ENCODE results near the gene RARG.

The RARG gene

DNA sequence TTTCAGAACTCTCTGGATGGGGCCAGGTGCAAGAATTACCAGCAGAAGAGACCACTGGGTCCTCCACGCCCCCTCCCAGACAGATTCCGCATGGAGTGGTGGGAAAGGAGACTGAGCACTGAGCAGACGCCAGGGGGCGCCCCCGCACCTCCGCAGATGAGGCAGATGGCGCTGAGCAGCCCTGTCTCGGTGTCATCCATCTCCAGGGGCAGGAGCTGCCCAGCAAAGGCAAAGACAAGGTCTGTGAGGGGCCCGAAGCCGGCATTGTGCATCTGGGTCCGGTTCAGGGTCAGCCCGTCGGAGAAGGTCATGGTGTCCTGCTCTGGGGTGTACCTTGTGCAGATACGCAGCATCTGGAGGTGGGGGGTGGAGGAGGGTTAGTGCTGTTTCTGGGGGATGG, 18.7 kb downstream of the RARG start:
- peak; percentile 74 for DNase-seq (ENCODE audit: insufficient read length, low spot score)
- TF ChIP-seq SPI1 (IDR thresholded peaks at IDR 0.05; ENCODE audit: low read depth, low read length) (no peak), PAX5 (IDR thresholded peaks at IDR 0.05; ENCODE audit: insufficient read depth, low read length, severe bottlenecking) (no peak), TAF1 (IDR thresholded peaks at IDR 0.05; ENCODE audit: low read depth, low read length) (no peak), POLR2A (IDR thresholded peaks at IDR 0.05; ENCODE audit: low read depth, low read length) (no peak), POLR2AphosphoS5 (IDR thresholded peaks at IDR 0.05; ENCODE audit: low read depth, low read length) (no peak), POU2F2 (IDR thresholded peaks at IDR 0.05; ENCODE audit: low read depth, low read length) (no peak)
- FAIRE-seq: peak; percentile 83

DNA sequence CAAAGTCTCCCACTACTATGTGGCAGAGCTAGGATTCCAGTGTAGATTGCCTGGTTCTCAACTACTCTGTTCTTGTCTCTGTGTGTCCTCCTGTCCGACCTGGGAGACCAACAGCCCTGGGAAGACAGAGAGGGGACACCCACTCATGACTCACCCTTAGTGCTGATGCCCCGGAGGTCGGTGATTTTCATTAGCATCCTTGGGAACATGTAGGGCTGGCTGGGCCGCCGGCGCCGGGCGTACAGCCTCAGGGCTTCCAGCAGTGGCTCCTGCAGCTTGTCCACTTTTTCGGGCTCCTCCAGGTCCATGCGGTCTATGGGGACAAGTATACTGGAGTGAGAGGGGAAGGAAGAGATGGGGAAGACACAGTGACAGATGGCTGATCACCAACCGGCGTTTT, 19.1 kb downstream of the RARG start:
- DNase-seq (ENCODE audit: insufficient read length, low spot score): no peak
- no peak for FAIRE-seq
- TF ChIP-seq POU2F2 (IDR thresholded peaks at IDR 0.05; ENCODE audit: low read depth, low read length) (no peak), SPI1 (IDR thresholded peaks at IDR 0.05; ENCODE audit: low read depth, low read length) (no peak), POLR2A (IDR thresholded peaks at IDR 0.05; ENCODE audit: low read depth, low read length) (no peak), POLR2AphosphoS5 (IDR thresholded peaks at IDR 0.05; ENCODE audit: low read depth, low read length) (no peak), PAX5 (IDR thresholded peaks at IDR 0.05; ENCODE audit: insufficient read depth, low read length, severe bottlenecking) (no peak), TAF1 (IDR thresholded peaks at IDR 0.05; ENCODE audit: low read depth, low read length) (no peak)

- FAIRE-seq (no peak), DNase-seq (ENCODE audit: insufficient read length, low spot score) (no peak)
- no peak for TF ChIP-seq SPI1 (IDR thresholded peaks at IDR 0.05; ENCODE audit: low read depth, low read length)
- no peak for TF ChIP-seq PAX5 (IDR thresholded peaks at IDR 0.05; ENCODE audit: insufficient read depth, low read length, severe bottlenecking)
- TF ChIP-seq POU2F2 (IDR thresholded peaks at IDR 0.05; ENCODE audit: low read depth, low read length): no peak
- no peak for TF ChIP-seq POLR2AphosphoS5 (IDR thresholded peaks at IDR 0.05; ENCODE audit: low read depth, low read length)
- no peak for TF ChIP-seq POLR2A (IDR thresholded peaks at IDR 0.05; ENCODE audit: low read depth, low read length)
- TF ChIP-seq TAF1 (IDR thresholded peaks at IDR 0.05; ENCODE audit: low read depth, low read length): no peak
Observed at GRCh38 chr12:53211476-53212381, 20.3 kb downstream of the RARG start.

DNA sequence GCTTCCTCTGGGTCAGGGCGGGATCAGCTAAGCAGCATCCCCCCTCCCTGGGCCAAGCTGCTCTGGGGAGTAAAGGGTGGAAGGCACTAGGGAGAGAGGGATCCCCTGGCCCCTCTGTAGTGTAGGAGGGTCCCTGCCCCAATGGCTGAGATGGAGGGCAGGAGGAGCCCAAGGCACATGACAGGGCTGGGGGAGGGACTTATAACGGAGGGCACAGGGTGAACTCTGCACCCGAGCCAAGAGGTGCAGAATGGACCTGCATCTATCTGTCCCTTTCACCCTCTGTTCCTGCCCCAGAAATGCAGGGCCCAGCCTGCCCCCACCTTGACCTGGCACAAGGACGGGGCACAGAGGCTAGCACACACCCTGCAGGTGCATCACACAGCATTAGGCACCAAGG, 21.2 kb downstream of the RARG start:
- DNase-seq (ENCODE audit: insufficient read length, low spot score): no peak
- no peak for FAIRE-seq
- TF ChIP-seq POLR2A (IDR thresholded peaks at IDR 0.05; ENCODE audit: low read depth, low read length): no peak
- TF ChIP-seq TAF1 (IDR thresholded peaks at IDR 0.05; ENCODE audit: low read depth, low read length): no peak
- TF ChIP-seq SPI1 (IDR thresholded peaks at IDR 0.05; ENCODE audit: low read depth, low read length): no peak
- TF ChIP-seq POLR2AphosphoS5 (IDR thresholded peaks at IDR 0.05; ENCODE audit: low read depth, low read length): no peak
- no peak for TF ChIP-seq POU2F2 (IDR thresholded peaks at IDR 0.05; ENCODE audit: low read depth, low read length)
- no peak for TF ChIP-seq PAX5 (IDR thresholded peaks at IDR 0.05; ENCODE audit: insufficient read depth, low read length, severe bottlenecking)

DNA sequence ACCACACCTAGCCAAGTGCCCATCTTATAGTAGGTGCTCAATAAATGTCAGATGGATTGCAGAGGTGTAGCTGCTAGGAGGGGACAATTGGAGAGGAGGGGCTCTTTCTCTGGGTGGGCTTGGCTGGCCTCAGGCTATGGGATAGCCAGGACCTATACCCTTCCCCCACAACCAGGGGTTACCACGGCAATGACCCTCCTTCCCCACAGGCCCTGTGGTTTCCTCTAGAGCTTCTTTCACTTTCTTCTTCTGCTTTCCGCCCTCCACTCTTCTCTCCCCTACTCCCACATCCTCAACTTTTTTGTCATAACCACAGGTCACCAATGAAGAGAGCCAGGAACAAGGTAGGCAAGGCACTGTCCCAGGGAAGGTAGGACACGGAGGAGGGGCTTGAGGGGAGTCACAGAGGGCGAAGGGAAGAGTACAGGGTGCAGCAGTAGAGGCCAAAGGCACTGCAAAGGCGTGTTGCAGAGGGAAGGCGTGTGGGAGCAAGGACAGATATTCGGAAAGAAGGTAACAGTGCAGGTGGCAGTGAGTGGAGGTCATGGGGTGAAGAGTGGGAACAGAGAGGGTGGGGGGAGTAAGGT, 23.0 kb downstream of the RARG start:
- FAIRE-seq (peak; percentile 71), DNase-seq (ENCODE audit: insufficient read length, low spot score) (peak; percentile 64)
- TF ChIP-seq TAF1 (IDR thresholded peaks at IDR 0.05; ENCODE audit: low read depth, low read length) (no peak), SPI1 (IDR thresholded peaks at IDR 0.05; ENCODE audit: low read depth, low read length) (peak; percentile 74), POU2F2 (IDR thresholded peaks at IDR 0.05; ENCODE audit: low read depth, low read length) (no peak; the same call in 1 of the 2 replicates), POLR2A (IDR thresholded peaks at IDR 0.05; ENCODE audit: low read depth, low read length) (no peak), POLR2AphosphoS5 (IDR thresholded peaks at IDR 0.05; ENCODE audit: low read depth, low read length) (0 out of 2 replicates have a peak, but pooled peaks have one; percentile 34), PAX5 (IDR thresholded peaks at IDR 0.05; ENCODE audit: insufficient read depth, low read length, severe bottlenecking) (no peak)

GRCh38 chr12:53208435-53208834, 23.6 kb downstream of the RARG start:
- no peak for TF ChIP-seq TAF1 (IDR thresholded peaks at IDR 0.05; ENCODE audit: low read depth, low read length)
- TF ChIP-seq POLR2A (IDR thresholded peaks at IDR 0.05; ENCODE audit: low read depth, low read length): no peak
- FAIRE-seq: no peak

DNA sequence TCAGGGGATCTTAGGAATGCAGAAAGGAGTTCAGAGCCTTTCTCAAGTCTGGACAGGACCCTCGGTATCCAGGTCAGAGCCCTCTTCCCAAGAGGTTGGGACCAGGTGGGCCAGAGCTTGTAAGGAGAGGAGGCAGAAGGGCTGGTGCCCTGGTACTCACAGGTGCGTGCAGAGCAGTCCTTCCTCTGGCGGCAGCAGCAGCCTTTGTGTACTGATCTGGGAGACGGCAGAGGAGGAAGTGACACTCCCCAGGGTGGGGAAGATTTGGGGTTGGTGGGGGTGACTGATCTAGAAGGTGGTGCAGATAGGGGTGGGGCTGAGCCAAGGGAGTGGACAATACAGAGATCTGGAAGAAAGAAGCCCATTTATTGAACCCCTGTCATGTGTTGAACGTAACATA, 25.0 kb downstream of the RARG start, which contains the start of gene ITGB7:
Gene ITGB7 (minus strand): TSS at position 210 of the 400 bp plus-strand sequence. CDS start 6,808 bp downstream, outside the sequence.
- peak; percentile 90 for FAIRE-seq
- DNase-seq (ENCODE audit: insufficient read length, low spot score): peak; percentile 60
- TF ChIP-seq POU2F2 (IDR thresholded peaks at IDR 0.05; ENCODE audit: low read depth, low read length) (peak; percentile 72; the same call in 1 of the 2 replicates), TAF1 (IDR thresholded peaks at IDR 0.05; ENCODE audit: low read depth, low read length) (peak; percentile 93), POLR2AphosphoS5 (IDR thresholded peaks at IDR 0.05; ENCODE audit: low read depth, low read length) (peak; percentile 96), POLR2A (IDR thresholded peaks at IDR 0.05; ENCODE audit: low read depth, low read length) (peak; percentile 98), SPI1 (IDR thresholded peaks at IDR 0.05; ENCODE audit: low read depth, low read length) (peak; percentile 89), PAX5 (IDR thresholded peaks at IDR 0.05; ENCODE audit: insufficient read depth, low read length, severe bottlenecking) (no peak)

More at GRCh38 chr12:53208435-53208834, 23.6 kb downstream of the RARG start:
- DNase-seq (ENCODE audit: insufficient read length, low spot score): no peak

GRCh38 chr12:53205747-53206419, 26.1 kb downstream of the RARG start:
- FAIRE-seq: peak; percentile 95
- DNase-seq (ENCODE audit: insufficient read length, low spot score): peak; percentile 66
- TF ChIP-seq SPI1 (IDR thresholded peaks at IDR 0.05; ENCODE audit: low read depth, low read length) (no peak), POLR2A (IDR thresholded peaks at IDR 0.05; ENCODE audit: low read depth, low read length) (0 out of 2 replicates have a peak, but pooled peaks have one; percentile 24), POU2F2 (IDR thresholded peaks at IDR 0.05; ENCODE audit: low read depth, low read length) (peak; percentile 79), POLR2AphosphoS5 (IDR thresholded peaks at IDR 0.05; ENCODE audit: low read depth, low read length) (peak; percentile 58; the same call in 1 of the 2 replicates), TAF1 (IDR thresholded peaks at IDR 0.05; ENCODE audit: low read depth, low read length) (no peak), PAX5 (IDR thresholded peaks at IDR 0.05; ENCODE audit: insufficient read depth, low read length, severe bottlenecking) (peak; percentile 47)

Data from GM12891 (cell line).